ENCODE data around the gene CLCN2.

Gene CLCN2

GRCh38 chr3:184299488-184300377 lies 61.7 kb downstream of the CLCN2 start:
- TF ChIP-seq CTCF (IDR thresholded peaks at IDR 0.05; ENCODE audit: borderline replicate concordance, control extremely low read depth, extremely low read depth, insufficient read depth, missing control alignments): no peak
- in situ Hi-C loops (cut with MboI; ENCODE audit: low sequenced_read_pairs, unreplicated experiment): no loop called here
- no peak for DNase-seq (ENCODE audit: low spot score)

DNA sequence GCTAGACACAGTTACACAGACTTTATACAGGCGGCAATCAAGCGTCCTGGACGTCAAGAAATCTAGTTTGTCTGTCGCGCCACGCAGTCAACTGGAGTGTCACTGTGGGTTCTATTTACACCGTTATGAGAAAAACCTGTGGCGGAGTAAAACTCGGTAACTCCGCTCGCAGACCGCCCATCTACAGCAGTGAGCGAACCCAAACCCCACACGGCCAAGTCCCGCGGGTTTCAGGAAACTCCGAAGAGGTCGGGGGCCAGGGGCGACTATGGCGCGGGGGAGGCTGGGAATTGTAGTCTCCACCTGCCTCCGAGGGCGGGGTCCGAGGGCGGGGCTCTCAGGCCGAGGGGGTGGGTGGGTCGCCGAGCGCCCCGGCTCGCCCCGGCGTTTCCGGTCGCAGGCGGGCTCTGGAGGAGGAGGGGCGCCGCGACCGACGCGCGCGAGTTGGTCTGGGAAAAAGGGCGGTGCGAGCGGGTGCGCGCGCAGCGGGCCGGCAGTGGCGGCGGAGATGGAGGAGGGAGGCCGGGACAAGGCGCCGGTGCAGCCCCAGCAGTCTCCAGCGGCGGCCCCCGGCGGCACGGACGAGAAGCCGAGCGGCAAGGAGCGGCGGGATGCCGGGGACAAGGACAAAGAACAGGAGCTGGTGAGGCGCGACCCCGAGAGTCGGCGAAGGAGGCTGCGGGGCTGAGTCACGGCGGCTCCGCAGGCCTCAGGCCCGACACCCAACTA lies 62.5 kb downstream of the CLCN2 start, which contains the start of gene PSMD2:
TSS of gene PSMD2 (plus strand) at position 483 of the 729 bp plus-strand sequence. CDS start at position 509, 26 bp downstream.
- DNase-seq (ENCODE audit: low spot score): peak; percentile 99
- in situ Hi-C loops (cut with MboI; ENCODE audit: low sequenced_read_pairs, unreplicated experiment): no loop called here

DNA sequence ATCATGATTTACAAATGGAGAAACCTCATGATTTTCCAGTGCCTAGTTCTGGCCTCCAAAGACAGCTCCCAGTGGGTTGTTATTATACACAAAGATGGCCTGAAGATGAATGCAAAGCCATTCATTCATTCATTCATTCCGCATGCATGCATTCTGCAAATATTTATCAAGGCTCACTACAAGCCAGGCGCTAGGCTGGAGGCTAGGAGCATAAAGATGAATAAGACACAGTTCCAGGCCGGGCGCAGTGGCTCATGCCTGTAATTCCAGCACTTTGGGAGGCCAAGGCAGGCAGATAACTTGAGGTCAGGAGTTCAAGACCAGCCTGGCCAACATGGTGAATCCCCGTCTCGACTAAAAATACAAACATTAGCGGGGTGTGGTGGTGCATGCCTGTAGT lies 64.8 kb downstream of the CLCN2 start:
- no peak for DNase-seq (ENCODE audit: low spot score)
- in situ Hi-C loops (cut with MboI; ENCODE audit: low sequenced_read_pairs, unreplicated experiment): no loop called here
- TF ChIP-seq CTCF (IDR thresholded peaks at IDR 0.05; ENCODE audit: borderline replicate concordance, control extremely low read depth, extremely low read depth, insufficient read depth, missing control alignments): no peak

More for the DNA sequence above, 62.5 kb downstream of the CLCN2 start, which contains the start of gene PSMD2:
- TF ChIP-seq CTCF (IDR thresholded peaks at IDR 0.05; ENCODE audit: borderline replicate concordance, control extremely low read depth, extremely low read depth, insufficient read depth, missing control alignments): no peak
